RWPE1 (cell line): ENCODE measurements around the gene B4GALT1.

ENCODE experiments used
- CTCF ChIA-PET: fragments of 350-600 bp; sonication (Branson Sonifier 250); formaldehyde crosslinking; extraction: SDS; loops from one replicate; lab custom pipeline; 2021; lab: Yijun Ruan, JAX
- POLR2A ChIA-PET: fragments of 400-600 bp; formaldehyde crosslinking; extraction: SDS; loops from one replicate; lab custom pipeline; 2020; ENCODE audit warnings: antibody characterized with exemption; ENCODE audit not compliant: low non-redundant PET; lab: Yijun Ruan, JAX
- DNase-seq: peaks from one replicate; pipeline ENCODE4 v3.0.0; 2012; ENCODE audit warnings: low spot score
- H3K27ac ChIP-seq: fragments of 450-650 bp; 2 replicates; pipeline ENCODE4 v1.5.1; 2017
- TF ChIP-seq, protein P1 (sequence below): fragments of 450-650 bp; conservative IDR thresholded peaks from 2 replicates; pipeline ENCODE4 v1.5.1; 2017; ENCODE audit warnings: low read depth, mild to moderate bottlenecking

Gene B4GALT1

DNA sequence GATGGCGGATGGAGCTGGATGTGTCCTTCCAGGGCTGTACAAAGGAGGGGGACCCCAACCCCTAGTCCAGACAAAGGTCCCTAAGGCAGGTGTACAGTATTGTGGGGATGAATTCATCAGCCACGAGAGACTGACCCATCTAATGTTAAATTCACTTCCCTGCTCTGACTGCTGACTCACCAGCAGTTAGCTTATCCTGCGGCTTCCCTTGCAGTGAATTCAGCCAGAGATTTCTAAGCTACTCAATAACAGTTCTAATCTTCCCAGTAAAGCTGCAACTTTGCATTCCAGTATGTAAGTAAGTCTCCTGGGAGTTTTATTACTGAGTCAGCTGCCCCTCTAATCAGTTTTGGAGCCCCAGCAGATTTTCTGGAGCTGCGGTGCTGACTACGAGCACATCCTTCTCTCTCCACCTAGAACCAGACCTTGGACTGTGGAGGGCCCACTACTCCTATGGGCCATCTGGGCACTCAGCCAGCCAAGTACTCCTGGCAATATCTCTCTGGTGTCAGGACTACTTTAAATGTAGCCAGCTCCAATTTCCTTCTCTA is 16.1 kb downstream of the B4GALT1 start:
- ChIA-PET CTCF (interaction anchor here (0.6 kb wide), 1 partner anchor 9 kb away, joined by 3 read pairs; no protein-coding TSS in a partner anchor), POLR2A (interaction anchor here (1.6 to 1.8 kb wide), 2 partner anchors 15 to 16 kb away, joined by 4 to 5 read pairs; partner anchors contain the start of gene B4GALT1)
- TF ChIP-seq, protein P1, sequence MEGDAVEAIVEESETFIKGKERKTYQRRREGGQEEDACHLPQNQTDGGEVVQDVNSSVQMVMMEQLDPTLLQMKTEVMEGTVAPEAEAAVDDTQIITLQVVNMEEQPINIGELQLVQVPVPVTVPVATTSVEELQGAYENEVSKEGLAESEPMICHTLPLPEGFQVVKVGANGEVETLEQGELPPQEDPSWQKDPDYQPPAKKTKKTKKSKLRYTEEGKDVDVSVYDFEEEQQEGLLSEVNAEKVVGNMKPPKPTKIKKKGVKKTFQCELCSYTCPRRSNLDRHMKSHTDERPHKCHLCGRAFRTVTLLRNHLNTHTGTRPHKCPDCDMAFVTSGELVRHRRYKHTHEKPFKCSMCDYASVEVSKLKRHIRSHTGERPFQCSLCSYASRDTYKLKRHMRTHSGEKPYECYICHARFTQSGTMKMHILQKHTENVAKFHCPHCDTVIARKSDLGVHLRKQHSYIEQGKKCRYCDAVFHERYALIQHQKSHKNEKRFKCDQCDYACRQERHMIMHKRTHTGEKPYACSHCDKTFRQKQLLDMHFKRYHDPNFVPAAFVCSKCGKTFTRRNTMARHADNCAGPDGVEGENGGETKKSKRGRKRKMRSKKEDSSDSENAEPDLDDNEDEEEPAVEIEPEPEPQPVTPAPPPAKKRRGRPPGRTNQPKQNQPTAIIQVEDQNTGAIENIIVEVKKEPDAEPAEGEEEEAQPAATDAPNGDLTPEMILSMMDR, result no peak
- DNase-seq, result no peak
- H3K27ac ChIP-seq, result peak overlapping the region; percentile 84

DNA sequence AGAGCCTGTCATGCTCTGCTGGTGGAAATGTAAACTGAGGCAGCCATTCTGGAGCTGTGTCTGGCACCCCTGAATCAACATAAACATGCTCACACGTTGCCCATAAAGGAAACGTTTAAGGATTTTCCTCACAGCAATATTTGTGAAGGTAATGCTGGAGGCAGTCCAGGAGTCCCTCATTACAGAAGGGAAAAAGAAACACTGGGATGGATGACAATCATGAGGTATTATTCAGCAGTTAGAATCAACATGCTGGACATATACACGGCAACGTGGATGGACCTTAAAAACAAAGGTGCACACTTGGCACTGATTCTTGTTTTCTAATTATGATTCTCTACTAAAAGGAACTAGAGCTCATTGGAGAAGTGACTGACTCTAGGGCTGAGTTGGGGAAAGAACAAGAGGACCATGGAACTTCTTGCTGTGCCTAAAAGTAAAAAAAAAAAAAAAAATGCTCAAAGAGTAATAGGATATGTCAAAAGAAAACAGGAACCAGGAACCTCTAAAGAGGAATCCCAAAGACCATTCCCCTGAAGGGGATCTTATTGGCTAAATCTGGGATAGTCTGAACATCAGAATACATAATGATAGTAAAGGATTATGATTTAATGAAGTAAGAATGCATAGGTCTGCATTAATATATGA is 18.6 kb downstream of the B4GALT1 start:
- TF ChIP-seq, protein P1, result no peak
- H3K27ac ChIP-seq, result no peak overlapping the region
- ChIA-PET CTCF (no interaction called here), POLR2A (no interaction called here)
- DNase-seq, result no peak

DNA sequence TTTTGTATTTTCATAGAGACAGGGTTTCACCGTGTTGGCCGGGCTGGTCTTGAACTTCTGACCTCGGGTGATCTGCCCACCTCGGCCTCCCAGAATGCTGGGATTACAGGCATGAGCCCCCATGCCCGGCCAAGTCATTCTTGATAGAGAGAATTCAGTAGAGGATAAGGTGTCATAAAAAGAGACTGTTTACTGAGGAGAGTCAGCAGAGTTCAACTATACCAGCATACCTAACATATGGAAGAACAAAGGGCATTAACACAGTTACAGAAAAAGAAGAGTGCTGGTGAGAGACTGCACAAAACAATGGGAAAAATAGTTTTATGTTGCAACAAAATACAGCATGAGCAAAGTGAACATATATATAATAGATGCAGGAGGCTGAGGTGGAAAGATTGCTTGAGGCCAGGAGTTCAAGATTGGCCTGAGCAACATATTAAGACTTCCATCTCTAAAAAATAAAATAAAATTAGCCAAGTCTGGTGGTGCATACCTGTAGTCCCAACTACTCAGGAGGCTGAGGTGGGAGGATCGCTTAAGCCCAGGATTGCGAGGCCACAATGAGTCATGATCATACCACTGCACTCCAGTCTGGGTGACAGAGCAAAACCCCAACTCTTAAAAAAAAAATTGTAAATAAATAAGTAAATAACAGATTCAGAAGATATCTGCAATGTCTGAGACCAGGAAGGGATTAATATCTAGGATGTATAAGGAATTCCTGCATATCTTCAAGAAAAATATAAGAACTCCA is 19.5 kb downstream of the B4GALT1 start:
- POLR2A ChIA-PET, result no interaction called here
- DNase-seq, result no peak
- H3K27ac ChIP-seq, result no peak overlapping the region
- TF ChIP-seq, protein P1, result no peak
- CTCF ChIA-PET, result no interaction called here

DNA sequence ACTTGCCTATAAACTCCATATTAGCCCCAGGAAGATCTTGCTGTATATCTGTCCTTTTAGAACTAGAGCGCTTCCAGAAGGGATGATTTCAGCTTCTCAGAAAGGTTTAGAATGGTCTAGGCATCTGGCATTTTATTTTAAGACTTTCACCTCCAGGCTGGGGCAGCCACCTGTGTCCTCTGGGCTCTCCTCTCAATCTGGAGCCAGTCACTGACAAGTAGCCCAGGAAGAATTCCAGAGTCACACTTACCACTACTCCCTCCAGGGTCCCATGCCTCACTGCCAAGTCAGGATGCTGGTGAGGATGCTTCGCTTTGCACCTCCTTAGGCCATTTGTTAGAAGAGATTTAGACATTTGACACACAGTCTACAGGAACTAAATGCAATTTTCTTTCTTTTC is 20.8 kb downstream of the B4GALT1 start:
- TF ChIP-seq, protein P1, result no peak
- no peak for DNase-seq
- POLR2A ChIA-PET, result no interaction called here
- CTCF ChIA-PET, result no interaction called here
- no peak overlapping the region for H3K27ac ChIP-seq

DNA sequence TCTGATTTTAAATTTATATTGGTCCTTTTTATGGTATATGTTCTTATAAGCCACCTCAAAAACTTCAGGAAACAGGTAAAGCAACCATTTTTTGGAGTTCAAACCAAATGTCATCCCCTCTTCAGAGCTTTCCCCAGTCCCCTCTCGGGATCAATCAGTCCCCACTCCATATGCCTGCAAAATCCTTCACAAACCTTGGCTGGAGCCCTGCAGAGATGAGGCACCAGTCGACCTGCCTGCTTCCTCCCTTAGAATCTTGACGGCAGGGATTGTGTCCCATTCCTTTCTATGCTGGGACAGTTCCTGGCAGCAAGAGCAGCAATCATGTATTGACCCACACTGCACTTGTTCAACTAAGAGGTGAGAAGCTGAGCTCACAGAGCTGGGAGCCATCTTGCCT is 22.6 kb downstream of the B4GALT1 start:
- ChIA-PET CTCF (interaction anchor here (1.1 kb wide), 1 partner anchor 69 kb away, joined by 3 read pairs; no protein-coding TSS in a partner anchor), POLR2A (no interaction called here)
- DNase-seq, result no peak
- H3K27ac ChIP-seq, result peak overlapping the region; percentile 28
- TF ChIP-seq, protein P1, result no peak

DNA sequence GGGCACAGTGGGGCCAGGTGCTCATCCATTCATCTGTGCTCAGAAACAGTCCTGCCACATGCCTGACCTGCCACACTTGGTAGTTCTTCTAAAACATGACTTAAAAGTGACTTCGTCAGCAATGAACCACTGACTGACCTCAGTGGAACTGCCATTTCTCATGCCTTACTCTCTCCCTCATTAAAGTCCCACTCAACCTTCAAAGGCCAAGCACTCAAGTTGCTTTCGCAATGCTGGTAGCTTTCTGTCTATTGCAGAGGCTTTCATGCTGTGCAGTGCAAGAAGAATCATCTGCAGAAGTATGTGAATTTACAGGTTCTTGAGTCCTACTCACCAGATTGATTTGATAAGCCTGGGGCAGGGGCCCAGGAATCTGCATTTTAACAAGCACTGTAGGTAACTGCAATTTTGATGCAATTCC is 23.9 kb downstream of the B4GALT1 start:
- ChIA-PET CTCF (interaction anchor here (1.1 kb wide), 1 partner anchor 68 kb away, joined by 3 read pairs; no protein-coding TSS in a partner anchor), POLR2A (no interaction called here)
- DNase-seq, result no peak
- peak overlapping the region; percentile 14 for H3K27ac ChIP-seq
- TF ChIP-seq, protein P1, result no peak
